Measurements from ENCODE around the gene AKAP10.
"Not testable (repeated sequence)": the region's sequence is repeated elsewhere in the genome, so short reads cannot be mapped to it uniquely, and the experiment has no call there.

Gene AKAP10

GRCh38 chr17:19977293-19978208, at the start of gene AKAP10:
Gene AKAP10, minus strand, starts transcription at chr17:19977828. Its CDS starts 149 bp downstream, at chr17:19977679.
- peak; percentile 89 for DNase-seq (ENCODE audit: low spot score)

GRCh38 chr17:20026960-20027359, 49.3 kb upstream of the AKAP10 start:
- no peak for DNase-seq (ENCODE audit: low spot score)

GRCh38 chr17:20022701-20023100, 45.1 kb upstream of the AKAP10 start:
- DNase-seq (ENCODE audit: low spot score), result no peak

- not testable (repeated sequence) for DNase-seq (ENCODE audit: low spot score)
Measured at GRCh38 chr17:20016475-20016992, 38.9 kb upstream of the AKAP10 start.

- no peak for DNase-seq (ENCODE audit: low spot score)
Measured at GRCh38 chr17:20012017-20012536, 34.4 kb upstream of the AKAP10 start.

- DNase-seq (ENCODE audit: low spot score), result no peak
Measured at GRCh38 chr17:20010936-20011335, 33.3 kb upstream of the AKAP10 start.

GRCh38 chr17:20010099-20010863, 32.7 kb upstream of the AKAP10 start:
- DNase-seq (ENCODE audit: low spot score), result peak; percentile 3

GRCh38 chr17:20009302-20010098, 31.9 kb upstream of the AKAP10 start, which contains the start of gene SPECC1:
Gene SPECC1, plus strand, starts transcription at chr17:20009359. Its CDS starts 87,293 bp downstream, at chr17:20096652.
- peak; percentile 89 for DNase-seq (ENCODE audit: low spot score)

GRCh38 chr17:20009052-20009301, 31.3 kb upstream of the AKAP10 start:
- DNase-seq (ENCODE audit: low spot score), result no peak

GRCh38 chr17:20008242-20009051, 30.8 kb upstream of the AKAP10 start:
- DNase-seq (ENCODE audit: low spot score), result peak; percentile 4

GRCh38 chr17:19996502-19996901, 18.9 kb upstream of the AKAP10 start:
- no peak for DNase-seq (ENCODE audit: low spot score)

- DNase-seq (ENCODE audit: low spot score), result no peak
Measured at GRCh38 chr17:19996086-19996485, 18.5 kb upstream of the AKAP10 start.

- DNase-seq (ENCODE audit: low spot score), result peak; percentile 78
Measured at GRCh38 chr17:19992803-19993713, 15.4 kb upstream of the AKAP10 start.

- DNase-seq (ENCODE audit: low spot score), result no peak
Measured at GRCh38 chr17:19991252-19991885, 13.7 kb upstream of the AKAP10 start.

- no peak for DNase-seq (ENCODE audit: low spot score)
Measured at GRCh38 chr17:19987897-19988296, 10.3 kb upstream of the AKAP10 start.

GRCh38 chr17:19986941-19987861, 9.6 kb upstream of the AKAP10 start:
- DNase-seq (ENCODE audit: low spot score), result no peak

GRCh38 chr17:19979917-19980770, 2.5 kb upstream of the AKAP10 start:
- DNase-seq (ENCODE audit: low spot score), result no peak
